GM12873 (cell line): ENCODE measurements around the gene TOMM5.

Experiments
- CTCF ChIP-seq: IDR thresholded peaks from 2 replicates; pipeline ENCODE4 v1.5.1; 2012; ENCODE audit warnings: low read depth, mild to moderate bottlenecking, moderate library complexity, low read length, control low read depth; ENCODE audit not compliant: insufficient read depth; ENCODE audit errors: missing control alignments

TOMM5 gene

GRCh38 chr9:37559855-37560592, 32.4 kb downstream of the TOMM5 start:
- no peak for TF ChIP-seq CTCF

- TF ChIP-seq CTCF = no peak
Observed at GRCh38 chr9:37559125-37559524, 33.3 kb downstream of the TOMM5 start.

- TF ChIP-seq CTCF = no peak
Observed at GRCh38 chr9:37555786-37556185, 36.6 kb downstream of the TOMM5 start.

GRCh38 chr9:37554318-37554717, 38.1 kb downstream of the TOMM5 start:
- no peak for TF ChIP-seq CTCF

- no peak for TF ChIP-seq CTCF
Observed at GRCh38 chr9:37551888-37552287, 40.5 kb downstream of the TOMM5 start.

GRCh38 chr9:37551468-37551867, 40.9 kb downstream of the TOMM5 start:
- no peak for TF ChIP-seq CTCF

- no peak for TF ChIP-seq CTCF
Observed at GRCh38 chr9:37550781-37551180, 41.6 kb downstream of the TOMM5 start.
